Left kidney (tissue), 2 donors: ENCODE data around the gene DDB1. TPM values are rescaled to one million over a fixed set of nuclear protein-coding genes. Genes with fewer than 3 reads are reported as not detected.
"Not testable (repeated sequence)": the region's sequence is repeated elsewhere in the genome, so short reads cannot be mapped to it uniquely, and the experiment has no call there.

Experiments used
- DNase-seq: peaks from one replicate; pipeline ENCODE4 v3.0.0-alpha.2; 2013
- polyA plus RNA-seq: library from polyadenylated mRNA; unstranded; fragments of 120-200 nt; gene quantifications from one replicate; pipeline ENCODE4 v1.2.1, GENCODE V29; 2013; ENCODE audit not compliant: insufficient read length

DDB1 gene
- polyA plus RNA-seq, 1 donor, result 230 TPM

DNA sequence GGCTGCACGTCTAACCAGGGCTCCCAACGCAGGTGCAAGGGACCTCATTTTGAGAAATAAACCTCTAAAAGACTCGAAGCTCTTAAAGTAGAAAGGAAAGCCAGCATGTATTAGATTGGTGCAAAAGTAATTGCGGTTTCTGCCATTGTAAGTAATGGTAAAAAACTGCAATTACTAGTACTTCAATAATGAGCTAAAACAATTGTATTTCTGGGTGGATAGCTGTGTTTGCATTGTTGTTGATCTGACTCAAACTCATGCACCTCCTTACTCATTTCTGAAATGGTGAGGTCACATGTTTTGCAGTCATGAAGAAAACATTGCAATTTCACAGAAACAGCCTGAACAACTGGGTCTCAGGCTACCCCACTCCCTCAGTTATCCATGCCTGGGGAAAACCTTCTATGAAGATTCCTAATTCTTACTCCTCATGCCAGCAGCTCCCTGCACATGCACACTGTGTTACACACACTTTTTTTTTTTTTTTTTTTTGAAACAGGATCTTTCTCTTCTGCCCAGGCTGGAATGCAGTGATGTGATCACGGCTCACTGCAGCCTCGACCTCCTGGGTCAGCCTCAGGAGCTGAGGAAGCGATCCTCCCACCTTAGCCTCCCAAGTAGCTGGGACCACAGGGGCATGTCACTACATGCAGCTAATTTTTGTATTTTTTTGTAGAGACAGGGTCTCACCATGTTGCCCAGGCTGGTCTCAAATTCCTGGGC is 62.4 kb downstream of the DDB1 start:
- DNase-seq, result no peak

- no peak for DNase-seq
These were observed 64.2 kb downstream of the DDB1 start for GRCh38 chr11:61268588-61269250.

- no peak for DNase-seq
These were observed 65.5 kb downstream of the DDB1 start for GRCh38 chr11:61267437-61267841.

DNA sequence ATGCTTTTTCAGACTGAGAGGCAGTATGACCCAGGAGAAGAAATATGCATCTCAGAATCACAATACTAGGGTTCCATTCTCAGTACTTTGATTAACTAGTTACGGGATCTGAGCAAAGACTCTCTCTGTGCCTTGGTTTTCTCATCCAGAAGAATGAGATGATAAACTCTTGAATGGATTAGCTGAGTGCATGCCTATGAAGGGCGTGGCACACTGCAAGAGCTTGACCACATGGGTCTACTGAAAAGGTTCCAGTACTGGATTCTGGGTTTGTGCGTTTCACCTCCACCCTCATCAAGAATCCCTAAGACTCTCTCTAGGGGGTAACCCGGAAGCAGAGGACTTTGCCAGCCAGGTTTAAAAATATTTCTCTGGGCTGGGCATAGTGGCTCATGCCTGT is 66.3 kb downstream of the DDB1 start:
- DNase-seq, result no peak

DNA sequence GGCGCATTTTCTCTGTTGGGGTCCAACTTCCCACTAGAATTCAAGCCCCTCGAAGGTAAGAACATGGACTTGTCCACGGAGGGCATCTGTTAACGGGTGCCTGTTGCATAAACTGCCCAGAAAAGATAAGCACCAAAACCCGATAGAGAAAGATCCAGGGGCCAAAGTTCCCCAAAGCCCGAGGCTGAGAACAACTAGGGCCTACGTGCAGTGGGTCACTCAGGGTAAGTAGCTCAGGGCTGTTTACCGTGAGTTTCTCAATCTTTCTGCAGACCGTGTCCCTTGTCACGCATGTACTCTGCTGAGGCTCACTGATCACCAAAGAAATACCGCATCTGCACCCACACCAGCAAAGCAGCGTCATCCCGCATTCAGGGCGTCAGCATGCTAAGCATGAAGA is 67.5 kb downstream of the DDB1 start:
- DNase-seq, result no peak

DNA sequence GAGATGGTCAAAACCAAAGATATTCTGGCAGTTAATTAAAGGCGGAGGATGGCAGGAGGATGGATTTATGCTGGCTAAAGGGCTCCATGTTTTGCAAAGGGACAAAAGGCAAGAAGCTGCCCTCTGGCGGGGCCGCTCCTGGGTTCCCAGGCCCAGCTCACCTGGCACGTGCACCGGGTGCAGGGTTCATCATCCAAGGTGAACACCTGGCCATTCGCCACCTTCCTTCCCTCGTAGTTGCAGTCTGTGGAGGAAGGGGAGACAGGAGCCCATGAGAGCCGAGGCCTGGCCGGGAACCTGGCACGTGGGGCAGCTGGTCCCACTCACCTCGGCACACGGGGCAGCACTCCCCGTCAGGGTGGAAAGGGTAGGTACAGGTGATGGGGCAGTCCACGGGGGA is 68.1 kb downstream of the DDB1 start:
- no peak for DNase-seq

- no peak for DNase-seq
These were observed 68.5 kb downstream of the DDB1 start for GRCh38 chr11:61264371-61264770.

- DNase-seq, result no peak
These were observed 73.5 kb downstream of the DDB1 start for GRCh38 chr11:61259363-61259762.

DNA sequence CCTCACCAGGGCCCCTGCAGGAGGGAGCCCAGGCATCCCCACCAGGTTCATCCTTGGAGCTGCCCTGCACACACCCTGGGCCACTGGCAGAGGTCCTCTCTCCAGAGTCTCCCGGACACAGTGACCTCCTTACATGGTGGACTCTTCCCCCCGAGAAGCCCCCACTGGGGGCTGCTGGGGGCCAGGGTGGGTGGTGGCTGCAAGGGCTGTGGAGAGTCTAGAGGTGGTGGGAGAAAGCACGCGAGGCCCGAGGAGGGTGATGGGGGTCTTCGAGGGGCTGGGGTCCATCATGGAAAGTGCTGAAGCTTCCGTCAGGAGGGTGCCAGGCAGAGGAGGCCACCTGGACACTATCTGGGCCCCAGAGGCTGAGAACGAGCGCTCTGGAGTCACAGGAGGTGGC is 74.4 kb downstream of the DDB1 start:
- no peak for DNase-seq

DNA sequence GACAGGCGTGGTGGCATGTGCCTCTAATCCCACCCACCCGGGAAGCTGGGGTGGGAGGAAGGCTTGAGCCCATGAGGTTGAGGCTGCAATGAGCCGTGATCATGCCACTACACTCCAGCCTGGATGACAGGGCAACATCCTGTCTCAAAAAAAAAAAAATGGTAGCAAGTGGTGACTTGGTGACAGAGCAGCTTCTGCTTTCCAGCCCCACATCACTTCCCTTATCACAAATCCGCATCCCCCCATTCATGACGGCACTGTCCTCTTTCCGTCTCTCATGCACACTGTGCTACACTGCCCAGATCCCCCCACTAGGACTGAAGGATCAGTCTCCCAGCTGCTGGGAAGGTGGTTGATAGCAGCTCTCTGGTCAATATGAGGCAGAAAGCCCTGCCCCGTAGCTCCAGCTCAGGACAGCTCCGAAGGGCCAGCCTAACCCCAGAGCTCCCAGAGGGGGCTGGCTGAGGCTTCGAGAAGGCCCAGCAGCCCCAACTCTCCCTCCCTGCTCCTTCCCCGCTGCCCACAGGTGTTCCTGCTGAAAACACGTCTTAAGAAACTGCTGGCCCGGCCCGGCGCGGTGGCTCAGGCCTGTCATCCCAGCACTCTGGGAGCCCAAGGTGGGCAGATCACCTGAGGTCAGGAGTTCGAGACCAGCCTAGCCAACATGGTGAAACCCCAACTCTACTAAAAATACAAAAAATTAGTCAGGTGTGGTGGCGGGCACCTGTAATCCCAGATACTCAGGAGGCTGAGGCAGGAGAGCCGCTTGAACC is 76.0 kb downstream of the DDB1 start:
- no peak for DNase-seq

GRCh38 chr11:61254403-61255025 is 78.4 kb downstream of the DDB1 start:
- peak; percentile 30 for DNase-seq

DNA sequence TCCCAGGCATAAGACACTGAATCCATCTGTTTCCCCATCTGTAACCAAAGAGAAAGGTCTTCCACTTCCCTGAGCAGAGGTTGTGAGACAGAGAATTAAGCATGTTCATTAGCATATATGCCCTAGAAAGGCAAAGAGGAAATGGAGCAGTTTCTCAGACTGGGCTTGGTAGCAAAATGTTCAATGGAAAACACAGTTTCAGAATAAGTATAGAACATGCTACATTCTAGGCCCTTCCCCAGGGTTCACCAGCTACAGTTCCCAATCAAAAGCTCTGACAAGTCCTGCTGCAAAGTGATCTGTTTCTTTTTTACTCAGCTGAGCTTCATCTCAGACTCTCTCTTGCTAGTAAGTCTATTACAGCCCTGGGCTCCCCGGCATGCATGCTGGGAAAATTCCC is 80.6 kb downstream of the DDB1 start:
- not testable (repeated sequence) for DNase-seq

GRCh38 chr11:61250796-61251765 is 81.8 kb downstream of the DDB1 start:
- DNase-seq, result not testable (repeated sequence)

Other genes with a start within 250 kb of the DDB1 start
- 0.08 TPM for gene CD5, start 230.6 kb downstream of the DDB1 start, polyA plus RNA-seq
- 16.7 TPM for gene VPS37C, start 171.7 kb downstream of the DDB1 start, polyA plus RNA-seq
- gene PGA3, start 129.6 kb downstream of the DDB1 start, polyA plus RNA-seq, result 0.18 TPM
- gene PGA4, start 110.8 kb downstream of the DDB1 start, polyA plus RNA-seq, result 0.28 TPM
- 0.37 TPM for gene PGA5, start 91.9 kb downstream of the DDB1 start, polyA plus RNA-seq
- gene VWCE, start 37.8 kb downstream of the DDB1 start, polyA plus RNA-seq, result 4.7 TPM
- gene TKFC, start 123 bp upstream of the DDB1 start, polyA plus RNA-seq, result 58.3 TPM
- 30.2 TPM for gene CYB561A3, start 28.8 kb upstream of the DDB1 start, polyA plus RNA-seq
- 59.2 TPM for gene TMEM138, start 29.3 kb upstream of the DDB1 start, polyA plus RNA-seq
- gene TMEM216, start 59.5 kb upstream of the DDB1 start, polyA plus RNA-seq, result 33.3 TPM
- gene CPSF7, start 96.9 kb upstream of the DDB1 start, polyA plus RNA-seq, result 129 TPM
- gene SDHAF2, start 97.0 kb upstream of the DDB1 start, polyA plus RNA-seq, result 44.5 TPM
- gene LRRC10B, start 175.6 kb upstream of the DDB1 start, polyA plus RNA-seq, result 0.63 TPM
- 4.7 TPM for gene SYT7, start 248.0 kb upstream of the DDB1 start, polyA plus RNA-seq